VCaP (cell line): Measurements from ENCODE around the gene KATNB1.

Source experiments
- H3K27ac ChIP-seq: fragments of 450-650 bp; 2 replicates; pipeline ENCODE4 v1.5.1; 2017
- TF ChIP-seq, protein P1 (sequence below): fragments of 450-650 bp; conservative IDR thresholded peaks from 2 replicates; pipeline ENCODE4 v1.5.1; 2017; ENCODE audit warnings: mild to moderate bottlenecking, moderate library complexity

Gene KATNB1

DNA sequence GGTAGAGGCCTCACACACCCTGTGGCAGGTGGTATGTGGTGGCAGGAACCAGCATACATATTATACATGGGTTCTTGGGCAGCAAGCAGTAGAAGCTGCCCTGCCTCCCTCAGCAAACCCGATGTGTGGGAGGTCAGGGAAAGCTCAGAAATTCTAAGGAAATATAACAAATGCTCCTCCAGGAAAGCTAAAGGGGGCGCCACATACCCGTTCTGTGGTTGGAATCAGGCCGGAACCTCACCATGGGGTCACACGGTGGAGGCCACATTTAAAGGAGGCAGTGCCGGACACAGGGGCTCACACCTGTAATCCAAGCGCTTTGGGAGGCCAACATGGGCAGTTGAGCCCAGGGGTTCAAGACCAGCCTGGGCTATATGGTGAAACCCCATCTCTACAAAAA is 12.4 kb upstream of the KATNB1 start:
- H3K27ac ChIP-seq, result no peak overlapping the region
- TF ChIP-seq, protein P1, sequence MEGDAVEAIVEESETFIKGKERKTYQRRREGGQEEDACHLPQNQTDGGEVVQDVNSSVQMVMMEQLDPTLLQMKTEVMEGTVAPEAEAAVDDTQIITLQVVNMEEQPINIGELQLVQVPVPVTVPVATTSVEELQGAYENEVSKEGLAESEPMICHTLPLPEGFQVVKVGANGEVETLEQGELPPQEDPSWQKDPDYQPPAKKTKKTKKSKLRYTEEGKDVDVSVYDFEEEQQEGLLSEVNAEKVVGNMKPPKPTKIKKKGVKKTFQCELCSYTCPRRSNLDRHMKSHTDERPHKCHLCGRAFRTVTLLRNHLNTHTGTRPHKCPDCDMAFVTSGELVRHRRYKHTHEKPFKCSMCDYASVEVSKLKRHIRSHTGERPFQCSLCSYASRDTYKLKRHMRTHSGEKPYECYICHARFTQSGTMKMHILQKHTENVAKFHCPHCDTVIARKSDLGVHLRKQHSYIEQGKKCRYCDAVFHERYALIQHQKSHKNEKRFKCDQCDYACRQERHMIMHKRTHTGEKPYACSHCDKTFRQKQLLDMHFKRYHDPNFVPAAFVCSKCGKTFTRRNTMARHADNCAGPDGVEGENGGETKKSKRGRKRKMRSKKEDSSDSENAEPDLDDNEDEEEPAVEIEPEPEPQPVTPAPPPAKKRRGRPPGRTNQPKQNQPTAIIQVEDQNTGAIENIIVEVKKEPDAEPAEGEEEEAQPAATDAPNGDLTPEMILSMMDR, result no peak

DNA sequence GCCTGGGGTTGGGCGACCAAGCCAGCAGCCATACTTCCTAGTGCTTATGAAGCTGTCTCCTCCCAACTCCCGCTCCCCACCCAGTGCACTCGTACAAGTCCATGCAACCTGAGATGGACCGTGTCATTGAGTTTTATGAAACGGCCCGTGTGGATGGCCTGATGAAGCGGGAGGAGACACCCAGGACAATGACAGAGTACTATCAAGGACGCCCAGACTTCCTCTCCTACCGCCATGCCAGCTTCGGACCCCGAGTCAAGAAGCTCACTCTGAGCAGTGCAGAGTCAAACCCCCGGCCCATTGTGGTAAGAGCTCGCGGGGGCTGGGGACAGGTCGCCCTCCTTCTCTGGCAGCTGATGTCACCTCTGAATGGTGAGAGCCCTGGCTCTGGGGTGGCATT is 11.0 kb upstream of the KATNB1 start:
- TF ChIP-seq, protein P1, result no peak
- no peak overlapping the region for H3K27ac ChIP-seq

DNA sequence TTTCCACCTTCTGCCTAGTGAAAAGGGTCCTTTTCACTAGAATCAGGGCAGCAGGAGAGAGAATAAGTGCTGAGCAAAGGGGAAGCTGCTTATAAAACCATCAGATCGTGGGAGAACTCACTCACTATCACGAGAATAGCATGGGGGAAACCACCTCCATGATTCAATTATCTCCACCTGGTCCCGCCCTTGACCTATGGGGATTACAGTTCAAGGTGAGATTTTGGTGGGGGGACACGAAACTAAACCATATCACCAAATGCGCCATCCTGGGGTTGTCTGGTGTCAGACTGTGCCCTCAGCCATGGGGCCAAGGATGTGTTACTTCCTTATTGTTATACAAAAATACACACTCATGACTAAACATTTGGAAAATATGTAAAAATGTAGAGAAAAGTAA is 10.4 kb upstream of the KATNB1 start:
- no peak overlapping the region for H3K27ac ChIP-seq
- TF ChIP-seq, protein P1, result no peak

DNA sequence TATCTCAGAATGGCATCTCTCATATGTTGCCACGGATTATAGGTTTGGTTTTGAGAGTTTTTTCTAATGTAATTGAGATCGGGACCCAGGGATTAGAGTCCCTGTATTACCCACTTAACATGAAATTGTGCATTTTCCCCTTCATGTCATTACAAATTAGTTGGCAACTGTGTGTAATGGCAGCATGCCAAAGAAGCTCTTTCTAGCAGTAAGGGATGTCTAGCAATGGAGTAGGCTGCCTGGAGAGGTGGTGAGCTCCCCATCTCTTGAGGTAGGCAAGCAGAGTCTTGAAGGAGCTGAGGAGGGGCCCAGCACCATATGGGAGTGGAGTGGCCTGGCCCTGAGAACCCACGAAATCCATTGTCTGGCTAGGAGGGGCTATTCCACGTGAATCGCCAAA is 10.0 kb upstream of the KATNB1 start:
- TF ChIP-seq, protein P1, result no peak
- no peak overlapping the region for H3K27ac ChIP-seq

DNA sequence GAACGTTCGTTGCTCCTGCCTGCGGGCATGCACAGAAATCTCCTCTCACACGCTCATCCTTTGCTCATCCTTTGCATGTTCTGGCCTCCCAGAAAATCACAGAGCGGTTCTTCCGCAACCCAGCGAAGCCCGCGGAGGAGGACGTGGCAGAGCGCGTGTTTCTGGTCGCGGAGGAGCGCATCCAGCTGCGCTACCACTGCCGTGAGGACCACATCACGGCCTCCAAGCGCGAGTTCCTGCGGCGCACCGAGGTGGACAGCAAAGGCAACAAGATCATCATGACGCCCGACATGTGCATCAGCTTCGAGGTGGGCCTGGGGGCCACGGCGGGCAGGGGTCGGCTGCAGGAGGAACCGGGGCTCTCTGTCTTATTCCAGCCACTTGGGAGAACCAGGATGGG is 9.6 kb upstream of the KATNB1 start:
- TF ChIP-seq, protein P1, result no peak
- no peak overlapping the region for H3K27ac ChIP-seq

DNA sequence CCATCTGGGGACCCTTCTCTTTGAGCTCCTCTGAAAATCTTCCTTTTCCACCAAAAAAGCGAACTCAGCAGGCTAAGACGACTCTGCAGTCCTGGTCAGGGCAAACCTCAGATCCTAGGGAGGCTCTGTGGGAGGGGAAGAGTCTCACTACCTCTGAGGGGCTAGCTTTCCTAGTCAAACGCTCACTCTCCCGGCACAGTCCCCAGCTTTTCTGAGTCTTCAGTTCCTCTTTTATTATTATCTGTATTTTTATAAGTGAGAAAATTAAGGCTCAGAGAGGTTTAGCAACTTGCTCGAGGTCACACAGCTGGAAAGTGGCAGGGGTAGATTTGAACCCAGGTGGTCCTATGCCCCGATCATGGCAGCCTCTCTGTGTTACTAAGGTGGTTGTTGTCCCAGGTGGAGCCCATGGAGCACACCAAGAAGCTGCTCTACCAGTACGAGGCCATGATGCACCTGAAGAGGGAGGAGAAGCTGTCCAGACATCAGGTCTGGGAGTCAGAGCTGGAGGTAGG is 9.1 kb upstream of the KATNB1 start:
- TF ChIP-seq, protein P1, result no peak
- no peak overlapping the region for H3K27ac ChIP-seq

DNA sequence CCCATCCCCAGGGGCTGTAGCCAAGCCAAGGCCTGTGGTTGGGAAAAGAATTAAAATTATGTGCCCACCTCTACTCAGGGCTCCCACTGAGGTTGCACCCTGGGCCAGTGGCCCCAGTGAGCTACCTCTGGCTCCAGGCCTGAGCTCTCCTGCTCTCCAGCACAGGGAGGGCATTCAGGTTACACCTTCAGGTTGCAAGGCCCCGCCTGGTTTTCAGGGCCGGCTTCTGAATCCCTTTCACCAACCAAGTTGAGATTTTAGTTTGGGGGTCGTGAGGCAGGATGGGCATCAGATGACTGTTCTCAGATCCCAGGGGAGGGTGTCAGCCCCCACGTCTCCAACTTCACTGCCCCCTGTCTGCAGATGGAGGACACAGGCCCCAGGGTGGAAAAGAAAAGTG is 8.0 kb upstream of the KATNB1 start:
- TF ChIP-seq, protein P1, result no peak
- H3K27ac ChIP-seq, result no peak overlapping the region
